SK-N-SH (cell line): ENCODE measurements around the gene STIL.

Source experiments
- CHD2 ChIP-seq: fragments of 150-350 bp; IDR thresholded peaks from 2 replicates; pipeline ENCODE4 v1.6.1; 2018; ENCODE audit warnings: low read length; ENCODE audit not compliant: partially characterized antibody
- JUND ChIP-seq: IDR thresholded peaks from 2 replicates; pipeline ENCODE4 v1.4.0; 2012
- POLR2AphosphoS5 ChIP-seq: IDR thresholded peaks from 2 replicates; pipeline ENCODE4 v1.6.1; 2012; ENCODE audit warnings: low read depth, low read length
- RAD21 ChIP-seq: IDR thresholded peaks from 2 replicates; pipeline ENCODE4 v1.6.1; 2012; ENCODE audit warnings: mild to moderate bottlenecking, low read length
- USF2 ChIP-seq: fragments of 150-350 bp; IDR thresholded peaks from 2 replicates; pipeline ENCODE4 v1.6.1; 2017; ENCODE audit warnings: antibody characterized with exemption, low read length, low read depth, borderline replicate concordance
- TF ChIP-seq, protein P1 (sequence below): fragments of 200-600 bp; sonication (generic); IDR thresholded peaks from 2 replicates; pipeline ENCODE4 v1.6.1; 2017; ENCODE audit warnings: antibody characterized with exemption, mild to moderate bottlenecking, moderate library complexity
- TF ChIP-seq, protein P2 (sequence below): IDR thresholded peaks from 2 replicates; pipeline ENCODE4 v1.4.0; 2012; ENCODE audit warnings: low read depth

GRCh38 chr1:47227341-47228232 is 86.4 kb downstream of the STIL start:
- TF ChIP-seq, protein P1, sequence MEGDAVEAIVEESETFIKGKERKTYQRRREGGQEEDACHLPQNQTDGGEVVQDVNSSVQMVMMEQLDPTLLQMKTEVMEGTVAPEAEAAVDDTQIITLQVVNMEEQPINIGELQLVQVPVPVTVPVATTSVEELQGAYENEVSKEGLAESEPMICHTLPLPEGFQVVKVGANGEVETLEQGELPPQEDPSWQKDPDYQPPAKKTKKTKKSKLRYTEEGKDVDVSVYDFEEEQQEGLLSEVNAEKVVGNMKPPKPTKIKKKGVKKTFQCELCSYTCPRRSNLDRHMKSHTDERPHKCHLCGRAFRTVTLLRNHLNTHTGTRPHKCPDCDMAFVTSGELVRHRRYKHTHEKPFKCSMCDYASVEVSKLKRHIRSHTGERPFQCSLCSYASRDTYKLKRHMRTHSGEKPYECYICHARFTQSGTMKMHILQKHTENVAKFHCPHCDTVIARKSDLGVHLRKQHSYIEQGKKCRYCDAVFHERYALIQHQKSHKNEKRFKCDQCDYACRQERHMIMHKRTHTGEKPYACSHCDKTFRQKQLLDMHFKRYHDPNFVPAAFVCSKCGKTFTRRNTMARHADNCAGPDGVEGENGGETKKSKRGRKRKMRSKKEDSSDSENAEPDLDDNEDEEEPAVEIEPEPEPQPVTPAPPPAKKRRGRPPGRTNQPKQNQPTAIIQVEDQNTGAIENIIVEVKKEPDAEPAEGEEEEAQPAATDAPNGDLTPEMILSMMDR: no peak
- TF ChIP-seq CHD2 (no peak), JUND (no peak), USF2 (no peak), RAD21 (no peak), POLR2AphosphoS5 (no peak)
- TF ChIP-seq, protein P2, sequence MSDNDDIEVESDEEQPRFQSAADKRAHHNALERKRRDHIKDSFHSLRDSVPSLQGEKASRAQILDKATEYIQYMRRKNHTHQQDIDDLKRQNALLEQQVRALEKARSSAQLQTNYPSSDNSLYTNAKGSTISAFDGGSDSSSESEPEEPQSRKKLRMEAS: no peak
